H1 (cell line): ENCODE data around the gene RORB. TPM values are rescaled to one million over a fixed set of nuclear protein-coding genes. Genes with fewer than 3 reads are reported as not detected.

Experiments
- CTCF ChIA-PET: fragments of 300-600 bp; sonication (Branson Sonifier 250); formaldehyde crosslinking; loops from one replicate; lab custom pipeline; 2021; ENCODE audit not compliant: partially characterized antibody; lab: Charles Lee
- POLR2A ChIA-PET: fragments of 300-600 bp; sonication (Branson Sonifier 250); formaldehyde crosslinking; loops from one replicate; lab custom pipeline; 2021; ENCODE audit warnings: inconsistent platforms; ENCODE audit not compliant: partially characterized antibody; lab: Charles Lee
- DNase-seq, 2 experiments: peaks; one replicate each; pipeline versions ENCODE4 v3.0.0 to v3.0.0-alpha.2; 2010 to 2022; ENCODE audit warnings: low spot score in 2 of 2, low read depth in 1 of 2, mixed read lengths in 1 of 2
- FAIRE-seq: peaks from 2 replicates; lab custom pipeline; 2011; peaks lifted over from hg19 to GRCh38; lab: Jason Lieb, UNC
- H2AFZ ChIP-seq: 2 replicates; pipeline ENCODE4 v1.8.1; 2012; ENCODE audit warnings: low read length, inconsistent platforms
- H2AK5ac ChIP-seq: 2 replicates; pipeline ENCODE4 v1.6.1; 2013; ENCODE audit warnings: low read depth, low read length
- H2BK120ac ChIP-seq: replicated peaks from 2 replicates; pipeline ENCODE3; 2013; ENCODE audit warnings: low read depth, low read length, inconsistent platforms
- H2BK12ac ChIP-seq: 2 replicates; pipeline ENCODE4 v1.6.1; 2013; ENCODE audit warnings: low read depth, low read length
- H2BK15ac ChIP-seq: 2 replicates; pipeline ENCODE4 v1.6.1; 2013; ENCODE audit warnings: low read length
- H2BK20ac ChIP-seq: 2 replicates; pipeline ENCODE4 v1.6.1; 2013; ENCODE audit warnings: low read length
- H2BK5ac ChIP-seq: 2 replicates; pipeline ENCODE4 v1.6.1; 2013; ENCODE audit warnings: low read depth, low read length
- H3K14ac ChIP-seq: 2 replicates; pipeline ENCODE4 v1.6.1; 2013; ENCODE audit warnings: inconsistent platforms; ENCODE audit not compliant: insufficient read length
- H3K18ac ChIP-seq: 2 replicates; pipeline ENCODE4 v1.6.1; 2013; ENCODE audit warnings: low read length; ENCODE audit errors: extremely low read depth
- H3K23ac ChIP-seq: 2 replicates; pipeline ENCODE4 v1.6.1; 2013; ENCODE audit warnings: inconsistent platforms; ENCODE audit not compliant: insufficient read length
- H3K23me2 ChIP-seq: 2 replicates; pipeline ENCODE4 v1.6.1; 2013; ENCODE audit warnings: low read depth, low read length
- H3K27ac ChIP-seq: 2 replicates; pipeline ENCODE4 v1.6.1; 2011; ENCODE audit warnings: low read depth, low read length, inconsistent platforms
- H3K27me3 ChIP-seq, 4 experiments: replicated peaks in 1 of 4; 1 replicate in 1 of 4; 2 replicates in 3 of 4; pipeline versions ENCODE4 v1.6.1 to v1.8.1; 2011 to 2013; ENCODE audit warnings: low read length in 3 of 4, mild to moderate bottlenecking in 3 of 4, inconsistent platforms in 2 of 4, mixed read lengths in 2 of 4, moderate library complexity in 1 of 4; ENCODE audit not compliant: control insufficient read depth in 3 of 4, insufficient read depth in 3 of 4; ENCODE audit errors: extremely low read depth in 1 of 4
- H3K36me3 ChIP-seq, 4 experiments: 2 replicates each; pipeline versions ENCODE4 v1.6.1 to v1.8.1; 2011 to 2013; ENCODE audit warnings: mild to moderate bottlenecking in 4 of 4, low read length in 3 of 4, moderate library complexity in 2 of 4, control low read depth in 1 of 4, inconsistent platforms in 1 of 4; ENCODE audit not compliant: insufficient read depth in 4 of 4, control insufficient read depth in 2 of 4
- H3K4ac ChIP-seq: replicated peaks from 2 replicates; pipeline ENCODE3; 2013; ENCODE audit warnings: low read length, low read depth, mixed read lengths, inconsistent platforms; ENCODE audit not compliant: insufficient read length
- H3K4me1 ChIP-seq, 4 experiments: replicated peaks in 1 of 4; 1 replicate in 1 of 4; 2 replicates in 3 of 4; pipeline versions ENCODE4 v1.6.1 to v1.8.1; 2011 to 2013; ENCODE audit warnings: low read length in 3 of 4, inconsistent platforms in 2 of 4, mixed read lengths in 1 of 4; ENCODE audit not compliant: insufficient read depth in 4 of 4, control insufficient read depth in 3 of 4
- H3K4me2 ChIP-seq, 2 experiments: 2 replicates each; pipeline versions ENCODE4 v1.6.1 to v1.8.1; 2011 to 2013; ENCODE audit warnings: low read depth in 2 of 2, low read length in 2 of 2, control low read depth in 1 of 2, inconsistent platforms in 1 of 2, mild to moderate bottlenecking in 1 of 2; ENCODE audit not compliant: insufficient read depth in 1 of 2
- H3K4me3 ChIP-seq, 4 experiments: fragments of 200-600, 300-600 bp in 1 of 4; sonication (generic), shearing (Covaris generic), sonication (Bioruptor Twin) in 1 of 4; 2 replicates each; pipeline versions ENCODE4 v1.5.1 to v1.8.1; 2011 to 2016; ENCODE audit warnings: low read length in 4 of 4, low read depth in 3 of 4, control low read depth in 2 of 4, inconsistent platforms in 2 of 4, mild to moderate bottlenecking in 2 of 4, mixed read lengths in 1 of 4, moderate library complexity in 1 of 4; ENCODE audit not compliant: insufficient read depth in 2 of 4; ENCODE audit errors: extremely low read depth in 1 of 4
- H3K56ac ChIP-seq: replicated peaks from 2 replicates; pipeline ENCODE3; 2013; ENCODE audit warnings: low read depth, mild to moderate bottlenecking, mixed read lengths, low read length, inconsistent platforms; ENCODE audit not compliant: insufficient read length
- H3K79me1 ChIP-seq: 2 replicates; pipeline ENCODE4 v1.6.1; 2013; ENCODE audit warnings: low read depth, low read length, control low read depth
- H3K79me2 ChIP-seq, 2 experiments: 2 replicates each; pipeline versions ENCODE4 v1.6.1 to v1.8.1; 2012 to 2013; ENCODE audit warnings: low read length in 2 of 2, mild to moderate bottlenecking in 2 of 2, inconsistent platforms in 1 of 2; ENCODE audit not compliant: insufficient read depth in 2 of 2, control insufficient read depth in 1 of 2
- H3K9ac ChIP-seq, 4 experiments: replicated peaks in 1 of 4; 1 replicate in 1 of 4; 2 replicates in 3 of 4; pipeline versions ENCODE4 v1.6.1 to v1.8.1; 2011 to 2013; ENCODE audit warnings: low read depth in 3 of 4, low read length in 3 of 4, control low read depth in 2 of 4, mild to moderate bottlenecking in 2 of 4, moderate library complexity in 2 of 4, inconsistent platforms in 1 of 4; ENCODE audit errors: extremely low read depth in 1 of 4
- H3K9me3 ChIP-seq, 2 experiments: 2 replicates each; pipeline versions ENCODE4 v1.6.1 to v1.8.1; 2012 to 2013; ENCODE audit warnings: mild to moderate bottlenecking in 2 of 2, moderate library complexity in 2 of 2, control low read depth in 1 of 2, inconsistent platforms in 1 of 2, low read depth in 1 of 2, low read length in 1 of 2, mixed read lengths in 1 of 2; ENCODE audit not compliant: insufficient read depth in 2 of 2
- H4K20me1 ChIP-seq, 2 experiments: replicated peaks in 1 of 2; 2 replicates each; pipeline versions ENCODE3 to v1.8.1; 2011 to 2013; ENCODE audit warnings: inconsistent platforms in 2 of 2, low read length in 2 of 2, mild to moderate bottlenecking in 1 of 2; ENCODE audit not compliant: insufficient read depth in 2 of 2, control insufficient read depth in 1 of 2
- H4K5ac ChIP-seq: 2 replicates; pipeline ENCODE4 v1.6.1; 2013; ENCODE audit warnings: low read length, low read depth, mixed read lengths, inconsistent platforms; ENCODE audit not compliant: insufficient read length
- H4K8ac ChIP-seq: 2 replicates; pipeline ENCODE4 v1.8.0; 2013; ENCODE audit warnings: mild to moderate bottlenecking, moderate library complexity, low read length, inconsistent platforms; ENCODE audit not compliant: insufficient read depth; ENCODE audit errors: extremely low read depth
- H4K91ac ChIP-seq: replicated peaks from 2 replicates; pipeline ENCODE3; 2013; ENCODE audit warnings: low read length, mixed read lengths, inconsistent platforms; ENCODE audit not compliant: insufficient read length
- RAD21 ChIP-seq, 2 experiments: IDR thresholded peaks in 1 of 2; conservative IDR thresholded peaks in 1 of 2; 2 replicates each; pipeline ENCODE4 v1.6.1; 2011; ENCODE audit warnings: low read depth in 2 of 2, low read length in 2 of 2, improper control_type of control experiment in 1 of 2, inconsistent platforms in 1 of 2, mild to moderate bottlenecking in 1 of 2, moderate library complexity in 1 of 2
- TEAD4 ChIP-seq: IDR thresholded peaks from 2 replicates; pipeline ENCODE4 v1.6.1; 2012; ENCODE audit warnings: low read depth, low read length, inconsistent platforms, mixed read lengths
- WGBS, 2 experiments: shearing (Covaris generic) in 1 of 2; methylation state at CpG; one replicate each; pipeline versions ENCODE4 v1.1.6 to v1.1.7; 2013 to 2015; ENCODE audit warnings: low lambda C conversion rate in 2 of 2, mixed read lengths in 2 of 2, inconsistent platforms in 1 of 2, low coverage in 1 of 2, missing lambda C conversion rate in 1 of 2; ENCODE audit not compliant: insufficient replicate concordance in 2 of 2, insufficient coverage in 1 of 2, insufficient read length in 1 of 2; ENCODE audit errors: extremely low coverage in 1 of 2, missing lambda C conversion rate in 1 of 2; 5-methylcytosine and 5-hydroxymethylcytosine counted together
- polyA plus RNA-seq, 7 experiments: library from polyadenylated mRNA; depleted of rRNA in 3 of 7; stranded (reverse) in 5 of 7; unstranded in 2 of 7; fragments of >200 nt in 5 of 7; fragments of 200-250 nt in 2 of 7; gene quantifications; 1 replicate in 5 of 7; 2 replicates in 1 of 7; 4 replicates in 1 of 7; pipeline versions ENCODE4 v1.2.1 to v1.2.3, GENCODE V29; 2011 to 2013; ENCODE audit warnings: missing spikeins in 2 of 7, mixed read lengths in 2 of 7
- total RNA-seq: library from RNA; stranded (reverse); fragmentation: NEBNext Ultra II Directional; extraction: Animal tissue kit (Norgen Biotek cat#: 25700); gene quantifications from 2 replicates; pipeline ENCODE4 v1.2.1, GENCODE V29; 2021
- TF ChIP-seq, protein P1 (sequence below), 3 experiments: IDR thresholded peaks; 1 replicate in 2 of 3; 2 replicates in 1 of 3; pipeline versions ENCODE4 v1.5.1 to v1.6.1; 2011; ENCODE audit warnings: low read length in 3 of 3, mild to moderate bottlenecking in 3 of 3, inconsistent platforms in 2 of 3, low read depth in 1 of 3, moderate library complexity in 1 of 3; ENCODE audit not compliant: insufficient read depth in 1 of 3; ENCODE audit errors: control extremely low read depth in 1 of 3

Gene RORB
- total and polyA plus RNA-seq, 2 of the 8 experiments (the other 6 are each of a cell fraction or from before 2014, with no cell fraction given) = 2.3 to 7.1 TPM

- Histone ChIP-seq H3K4me2 (no peak overlapping the region), H3K9ac (no peak overlapping the region), H3K36me3 (no peaks in the 10 kb centered on the region), H3K23ac (no peak overlapping the region), H2AFZ (no peak overlapping the region), H3K23me2 (no peaks in the 10 kb centered on the region), H3K9me3 (no peaks in the 10 kb centered on the region), H3K14ac (no peak overlapping the region), H3K79me1 (no peaks in the 10 kb centered on the region), H2BK12ac (no peak overlapping the region), H4K20me1 (no peaks in the 10 kb centered on the region), H3K27ac (no peak overlapping the region), H2AK5ac (no peak overlapping the region), H2BK120ac (no peak overlapping the region), H4K5ac (no peak overlapping the region), H3K4ac (no peak overlapping the region), H3K27me3 (no peaks in the 10 kb centered on the region), H3K4me1 (peaks cover 0 to 7% (median 3%) of the 10 kb centered on the region in 4 experiments; a peak in 3 of 7 replicates), H3K56ac (no peak overlapping the region), H3K18ac (no peak overlapping the region), H2BK20ac (no peak overlapping the region), H3K4me3 (no peak overlapping the region), H2BK15ac (no peak overlapping the region), H4K91ac (no peak overlapping the region), H3K79me2 (no peaks in the 10 kb centered on the region), H4K8ac (no peak overlapping the region), H2BK5ac (no peak overlapping the region)
- DNase-seq (no peak), FAIRE-seq (peak; percentile 58)
- 72% methylated on average over 1 of the region's 1 CpG; no CpG with 5 or more reads in 1 of the 2 experiments for WGBS, 2 experiments
- CTCF ChIA-PET = interaction anchor here (0.8 to 1.0 kb wide), 2 partner anchors 53 to 66 kb away, joined by 3 to 8 read pairs; no protein-coding TSS in a partner anchor
- peak; percentile 9 to 28; a peak in 2 of 4 replicates for TF ChIP-seq RAD21 (IDR thresholded peaks at IDR 0.05 in 1 of 2, conservative IDR thresholded peaks at IDR 0.05 in 1 of 2; ENCODE audit: low read depth in 2 of 2, low read length in 2 of 2)
- no peak for TF ChIP-seq TEAD4
- TF ChIP-seq, protein P1, sequence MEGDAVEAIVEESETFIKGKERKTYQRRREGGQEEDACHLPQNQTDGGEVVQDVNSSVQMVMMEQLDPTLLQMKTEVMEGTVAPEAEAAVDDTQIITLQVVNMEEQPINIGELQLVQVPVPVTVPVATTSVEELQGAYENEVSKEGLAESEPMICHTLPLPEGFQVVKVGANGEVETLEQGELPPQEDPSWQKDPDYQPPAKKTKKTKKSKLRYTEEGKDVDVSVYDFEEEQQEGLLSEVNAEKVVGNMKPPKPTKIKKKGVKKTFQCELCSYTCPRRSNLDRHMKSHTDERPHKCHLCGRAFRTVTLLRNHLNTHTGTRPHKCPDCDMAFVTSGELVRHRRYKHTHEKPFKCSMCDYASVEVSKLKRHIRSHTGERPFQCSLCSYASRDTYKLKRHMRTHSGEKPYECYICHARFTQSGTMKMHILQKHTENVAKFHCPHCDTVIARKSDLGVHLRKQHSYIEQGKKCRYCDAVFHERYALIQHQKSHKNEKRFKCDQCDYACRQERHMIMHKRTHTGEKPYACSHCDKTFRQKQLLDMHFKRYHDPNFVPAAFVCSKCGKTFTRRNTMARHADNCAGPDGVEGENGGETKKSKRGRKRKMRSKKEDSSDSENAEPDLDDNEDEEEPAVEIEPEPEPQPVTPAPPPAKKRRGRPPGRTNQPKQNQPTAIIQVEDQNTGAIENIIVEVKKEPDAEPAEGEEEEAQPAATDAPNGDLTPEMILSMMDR (IDR thresholded peaks at IDR 0.05; ENCODE audit: control extremely low read depth in 1 of 3, insufficient read depth in 1 of 3, low read depth in 1 of 3, low read length in 3 of 3) = peak in 2 of 3 experiments; percentile 29; a peak in 2 of 4 replicates
- POLR2A ChIA-PET = no interaction called here
Measured at GRCh38 chr9:74577956-74578355, 80.8 kb downstream of the RORB start.
